Left renal pelvis (tissue), 4 donors: ENCODE data around the gene AKAP6. TPM values are rescaled to one million over a fixed set of nuclear protein-coding genes. Genes with fewer than 3 reads are reported as not detected.
"Not testable (repeated sequence)": the region's sequence is repeated elsewhere in the genome, so short reads cannot be mapped to it uniquely, and the experiment has no call there.

ENCODE experiments used
- DNase-seq, 4 donors: peaks; one replicate each; pipeline ENCODE4 v3.0.0-alpha.2; 2013; ENCODE audit warnings: low read depth in 4 of 4, low spot score in 3 of 4
- polyA plus RNA-seq, 4 donors: library from polyadenylated mRNA; unstranded; fragments of 120-200 nt; gene quantifications; one replicate each; pipeline ENCODE4 v1.2.1, GENCODE V29; 2013; ENCODE audit not compliant: insufficient read length in 4 of 4

AKAP6 gene
- polyA plus RNA-seq, 4 donors, result 1.3 to 3.2 (median 2.2) TPM

- DNase-seq, result no peak
Observed at GRCh38 chr14:32370714-32371113, 41.6 kb downstream of the AKAP6 start.

GRCh38 chr14:32372154-32372553 lies 43.1 kb downstream of the AKAP6 start:
- no peak for DNase-seq

- not testable (repeated sequence) for DNase-seq
Observed at GRCh38 chr14:32373174-32373573, 44.1 kb downstream of the AKAP6 start.

GRCh38 chr14:32374155-32374554 lies 45.1 kb downstream of the AKAP6 start:
- DNase-seq, result no peak

GRCh38 chr14:32375663-32376062 lies 46.6 kb downstream of the AKAP6 start:
- DNase-seq, result no peak

- no peak for DNase-seq
Observed at GRCh38 chr14:32377046-32377646, 48.0 kb downstream of the AKAP6 start.

GRCh38 chr14:32378284-32378683 lies 49.2 kb downstream of the AKAP6 start:
- no peak for DNase-seq

- no peak for DNase-seq
Observed at GRCh38 chr14:32379447-32379846, 50.3 kb downstream of the AKAP6 start.

- DNase-seq, result no peak
Observed at GRCh38 chr14:32381869-32382268, 52.8 kb downstream of the AKAP6 start.

GRCh38 chr14:32382704-32383103 lies 53.6 kb downstream of the AKAP6 start:
- no peak for DNase-seq

GRCh38 chr14:32383364-32384009 lies 54.4 kb downstream of the AKAP6 start:
- no peak for DNase-seq

- DNase-seq, result no peak
Observed at GRCh38 chr14:32384464-32384863, 55.4 kb downstream of the AKAP6 start.

GRCh38 chr14:32387295-32387694 lies 58.2 kb downstream of the AKAP6 start:
- DNase-seq, result not testable (repeated sequence)

GRCh38 chr14:32393119-32393518 lies 64.0 kb downstream of the AKAP6 start:
- DNase-seq, result no peak

- DNase-seq, result no peak
Observed at GRCh38 chr14:32394038-32394437, 64.9 kb downstream of the AKAP6 start.

GRCh38 chr14:32396885-32397284 lies 67.8 kb downstream of the AKAP6 start:
- no peak for DNase-seq

- DNase-seq, result no peak
Observed at GRCh38 chr14:32397861-32398640, 69.0 kb downstream of the AKAP6 start.

GRCh38 chr14:32399920-32400319 lies 70.8 kb downstream of the AKAP6 start:
- DNase-seq, result no peak

- no peak for DNase-seq
Observed at GRCh38 chr14:32400480-32400879, 71.4 kb downstream of the AKAP6 start.

- DNase-seq, result no peak
Observed at GRCh38 chr14:32403021-32403420, 73.9 kb downstream of the AKAP6 start.

- no peak for DNase-seq
Observed at GRCh38 chr14:32403688-32404087, 74.6 kb downstream of the AKAP6 start.
